ENCODE data around the gene SLC35E3. TPM values are rescaled to one million over a fixed set of nuclear protein-coding genes. Genes with fewer than 3 reads are reported as not detected.

The SLC35E3 gene
- total and polyA plus RNA-seq, 2 donors: 6.6 to 8.8 TPM

GRCh38 chr12:68824131-68824530 lies 78.2 kb downstream of the SLC35E3 start:
- Histone ChIP-seq H3K36me3 (ENCODE audit: control insufficient read depth in 2 of 2, insufficient read depth in 2 of 2, low read length in 1 of 2) (peaks cover 41 to 73% of the 10 kb centered on the region in 2 donors), H3K9me3 (ENCODE audit: control insufficient read depth in 2 of 2, insufficient read depth in 1 of 2, low read length in 1 of 2) (no peaks in the 10 kb centered on the region), H3K4me3 (ENCODE audit: low read length in 2 of 2) (no peak overlapping the region), H3K4me1 (ENCODE audit: control insufficient read depth in 2 of 2, insufficient read depth in 2 of 2, low read length in 2 of 2) (no peaks in the 10 kb centered on the region), H3K27ac (ENCODE audit: low read depth in 1 of 2, low read length in 1 of 2) (no peak overlapping the region), H3K27me3 (ENCODE audit: control insufficient read depth in 2 of 2, insufficient read depth in 1 of 2, low read length in 1 of 2) (no peaks in the 10 kb centered on the region)
- WGBS: over 99% methylated on average over 5 of the region's 5 CpGs
- DNase-seq (ENCODE audit: low read depth in 6 of 9, low spot score in 9 of 9): no peak

- Histone ChIP-seq H3K27ac (ENCODE audit: low read depth in 1 of 2, low read length in 1 of 2) (no peak overlapping the region), H3K9me3 (ENCODE audit: control insufficient read depth in 2 of 2, insufficient read depth in 1 of 2, low read length in 1 of 2) (no peaks in the 10 kb centered on the region), H3K4me3 (ENCODE audit: low read length in 2 of 2) (no peak overlapping the region), H3K36me3 (ENCODE audit: control insufficient read depth in 2 of 2, insufficient read depth in 2 of 2, low read length in 1 of 2) (peaks cover 44 to 72% of the 10 kb centered on the region in 2 donors), H3K27me3 (ENCODE audit: control insufficient read depth in 2 of 2, insufficient read depth in 1 of 2, low read length in 1 of 2) (no peaks in the 10 kb centered on the region), H3K4me1 (ENCODE audit: control insufficient read depth in 2 of 2, insufficient read depth in 2 of 2, low read length in 2 of 2) (no peaks in the 10 kb centered on the region)
- WGBS: 99% methylated on average over 16 of the region's 16 CpGs
- no peak for DNase-seq (ENCODE audit: low read depth in 6 of 9, low spot score in 9 of 9)
Observed at GRCh38 chr12:68824597-68825250, 78.7 kb downstream of the SLC35E3 start.

GRCh38 chr12:68825569-68826217 lies 79.7 kb downstream of the SLC35E3 start:
- H3K36me3 ChIP-seq (ENCODE audit: control insufficient read depth in 2 of 2, insufficient read depth in 2 of 2, low read length in 1 of 2): peaks cover 45 to 75% of the 10 kb centered on the region in 2 donors
- H3K4me3 ChIP-seq (ENCODE audit: low read length in 2 of 2): no peak overlapping the region
- no peaks in the 10 kb centered on the region for H3K27me3 ChIP-seq (ENCODE audit: control insufficient read depth in 2 of 2, insufficient read depth in 1 of 2, low read length in 1 of 2)
- no peaks in the 10 kb centered on the region for H3K4me1 ChIP-seq (ENCODE audit: control insufficient read depth in 2 of 2, insufficient read depth in 2 of 2, low read length in 2 of 2)
- 97% methylated on average over 11 of the region's 11 CpGs for WGBS
- H3K27ac ChIP-seq (ENCODE audit: low read depth in 1 of 2, low read length in 1 of 2): no peak overlapping the region
- H3K9me3 ChIP-seq (ENCODE audit: control insufficient read depth in 2 of 2, insufficient read depth in 1 of 2, low read length in 1 of 2): no peaks in the 10 kb centered on the region
- DNase-seq (ENCODE audit: low read depth in 6 of 9, low spot score in 9 of 9): no peak

- 97% methylated on average over 5 of the region's 5 CpGs for WGBS
- Histone ChIP-seq H3K36me3 (ENCODE audit: control insufficient read depth in 2 of 2, insufficient read depth in 2 of 2, low read length in 1 of 2) (peaks cover 42 to 81% of the 10 kb centered on the region in 2 donors), H3K27ac (ENCODE audit: low read depth in 1 of 2, low read length in 1 of 2) (no peak overlapping the region), H3K9me3 (ENCODE audit: control insufficient read depth in 2 of 2, insufficient read depth in 1 of 2, low read length in 1 of 2) (no peaks in the 10 kb centered on the region), H3K4me1 (ENCODE audit: control insufficient read depth in 2 of 2, insufficient read depth in 2 of 2, low read length in 2 of 2) (no peaks in the 10 kb centered on the region), H3K4me3 (ENCODE audit: low read length in 2 of 2) (no peak overlapping the region), H3K27me3 (ENCODE audit: control insufficient read depth in 2 of 2, insufficient read depth in 1 of 2, low read length in 1 of 2) (no peaks in the 10 kb centered on the region)
- no peak for DNase-seq (ENCODE audit: low read depth in 6 of 9, low spot score in 9 of 9)
Observed at GRCh38 chr12:68827895-68828671, 82.1 kb downstream of the SLC35E3 start.

- H3K27ac ChIP-seq (ENCODE audit: low read depth in 1 of 2, low read length in 1 of 2): no peak overlapping the region
- no peak for DNase-seq (ENCODE audit: low read depth in 6 of 9, low spot score in 9 of 9)
- H3K36me3 ChIP-seq (ENCODE audit: control insufficient read depth in 2 of 2, insufficient read depth in 2 of 2, low read length in 1 of 2): peaks cover 40 to 80% of the 10 kb centered on the region in 2 donors
- H3K27me3 ChIP-seq (ENCODE audit: control insufficient read depth in 2 of 2, insufficient read depth in 1 of 2, low read length in 1 of 2): no peaks in the 10 kb centered on the region
- no peak overlapping the region for H3K4me3 ChIP-seq (ENCODE audit: low read length in 2 of 2)
- no peaks in the 10 kb centered on the region for H3K9me3 ChIP-seq (ENCODE audit: control insufficient read depth in 2 of 2, insufficient read depth in 1 of 2, low read length in 1 of 2)
- H3K4me1 ChIP-seq (ENCODE audit: control insufficient read depth in 2 of 2, insufficient read depth in 2 of 2, low read length in 2 of 2): no peaks in the 10 kb centered on the region
- 98% methylated on average over 7 of the region's 7 CpGs for WGBS
Observed at GRCh38 chr12:68828672-68829068, 82.7 kb downstream of the SLC35E3 start.

Other genes starting within 250 kb of the SLC35E3 start
- gene RAP1B, start 135.3 kb upstream of the SLC35E3 start, total RNA-seq: 172 TPM
- gene RAP1B, start 135.3 kb upstream of the SLC35E3 start, polyA plus RNA-seq: 230 TPM
- gene NUP107, start 59.2 kb upstream of the SLC35E3 start, total RNA-seq: 83.3 TPM
- 33.8 TPM for gene NUP107, start 59.2 kb upstream of the SLC35E3 start, polyA plus RNA-seq
- gene MDM2, start 62.0 kb downstream of the SLC35E3 start, total RNA-seq: 63.6 TPM
- 121 TPM for gene MDM2, start 62.0 kb downstream of the SLC35E3 start, polyA plus RNA-seq
- gene CPM, start 187.0 kb downstream of the SLC35E3 start, total RNA-seq: 2.7 TPM
- gene CPM, start 187.0 kb downstream of the SLC35E3 start, polyA plus RNA-seq: 11.4 TPM